Heart right ventricle (tissue), 16 donors: ENCODE data around the gene MAPK7. TPM values are rescaled to one million over a fixed set of nuclear protein-coding genes. Genes with fewer than 3 reads are reported as not detected.

Experiments
- ATAC-seq, 8 donors: fragments of 200-7000 bp; cut with Tn5 transposase; one replicate each; pipeline ENCODE4 v1.9.1; 2020; ENCODE audit warnings: mild to moderate bottlenecking in 8 of 8, moderate library complexity in 8 of 8, moderate number of reproducible peaks in 1 of 8
- DNase-seq, 2 donors: peaks; one replicate each; pipeline ENCODE4 v3.0.0-alpha.2; 2020
- H3K27ac ChIP-seq, 10 donors: fragments of 200-600 bp; sonication (generic) in 2 of 10; one replicate each; pipeline versions ENCODE4 v1.5.0 to v1.8.0; 2020 to 2022; ENCODE audit warnings: mild to moderate bottlenecking in 3 of 10
- H3K27me3 ChIP-seq, 7 donors: fragments of 200-600 bp; one replicate each; pipeline ENCODE4 v1.8.0; 2021 to 2022; ENCODE audit warnings: mild to moderate bottlenecking in 2 of 7
- H3K36me3 ChIP-seq, 9 donors: fragments of 200-600 bp; sonication (generic) in 1 of 9; one replicate each; pipeline versions ENCODE4 v1.5.0 to v1.8.0; 2020 to 2022; ENCODE audit warnings: mild to moderate bottlenecking in 2 of 9
- H3K4me1 ChIP-seq, 9 donors: fragments of 200-600 bp; sonication (generic) in 1 of 9; one replicate each; pipeline versions ENCODE4 v1.5.0 to v1.8.0; 2020 to 2022; ENCODE audit warnings: mild to moderate bottlenecking in 4 of 9
- H3K4me3 ChIP-seq, 10 donors: fragments of 200-600 bp; sonication (generic) in 2 of 10; one replicate each; pipeline versions ENCODE4 v1.5.0 to v1.8.0; 2020 to 2022; ENCODE audit warnings: mild to moderate bottlenecking in 7 of 10, moderate library complexity in 2 of 10
- H3K9me3 ChIP-seq, 11 donors: fragments of 200-600 bp in 10 of 11; sonication (generic) in 2 of 11; one replicate each; pipeline versions ENCODE4 v1.5.0 to v1.8.0; 2013 to 2022; ENCODE audit warnings: mild to moderate bottlenecking in 2 of 11, control low read depth in 1 of 11, moderate library complexity in 1 of 11
- CTCF ChIP-seq, 9 donors: fragments of 200-600 bp; sonication (generic) in 2 of 9; IDR thresholded peaks; one replicate each; pipeline versions ENCODE4 v1.5.0 to v1.8.0; 2021 to 2022; ENCODE audit warnings: antibody characterized with exemption in 9 of 9, mild to moderate bottlenecking in 5 of 9, moderate library complexity in 1 of 9
- WGBS, 2 donors: extraction: QIAGEN DNeasy Blood & Tissue Kit; methylation state at CpG; one replicate each; pipeline ENCODE4 v1.1.7; 2013; ENCODE audit warnings: inconsistent platforms in 1 of 2; 5-methylcytosine and 5-hydroxymethylcytosine counted together
- intact Hi-C, 10 donors: fragments of 100-400 bp; cut with DNase I; formaldehyde crosslinking; loops; one replicate each; pipeline versions ENCODE4 v1.11.1 to v1.14.2; 2022
- polyA plus RNA-seq, 2 donors: library from polyadenylated mRNA; stranded (reverse); fragments of 200-250 nt; gene quantifications; one replicate each; pipeline ENCODE4 v1.2.3, GENCODE V29; 2013
- total RNA-seq, 10 donors: library from RNA; stranded (reverse); fragmentation: NEBNext Ultra II Directional in 3 of 10; extraction: Animal tissue kit (Norgen Biotek cat#: 25700) in 3 of 10; gene quantifications; one replicate each; pipeline versions ENCODE4 v1.2.1 to v1.2.4, GENCODE V29; 2021 to 2023
- donor health status: Arrhythmogenic right ventricular cardiomyopathy.
- donor health status: ischemic (EF 13 %, LVEDD 7.1; RV severe dilation, severe dysfunction).
- donor health status: healthy with polysubstance abuse.
- donor health status: DM: no; HTN: yes; CAD: no.
- donor health status: DM: no; HTN: no; CAD: no.
- donor health status: ischemic (EF 25% LVEDD 6.9; RV normal size, moderate dysfunction).
- donor health status: ischemic (EF 25% LVEDD 5.7; RV mildly dilated, moderate dysfunction).
- donor health status: healthy.
- donor health status: DM: yes; HTN: yes; CAD: no.
- donor health status: Ischemic cardiomyopathy.
- donor health status: ischemic (EF 35%, LVEDD 5.7; RV mildly dilated, moderate dysfunction).
- donor health status: nonischemic (EF 11% LVEDD 7.7; RV severe dilation, severe dysfunction).
- donor health status: DM: yes; HTN: yes; CAD: no.
- donor health status: PGD.
- donor health status: ischemic (EF 29% LVEDD 5.4; RV normal size, mild dysfunction).
- donor health status: nonischemic (EF 23%, LVEDD 6.1; RV moderate dilation, normal function).

Gene MAPK7
- total and polyA plus RNA-seq, 12 donors, result 7.3 to 16.6 (median 11.4) TPM

- Histone ChIP-seq H3K9me3 (no peaks in the 10 kb centered on the region), H3K4me3 (no peak overlapping the region), H3K27ac (no peak overlapping the region), H3K4me1 (peaks cover 7 to 53% (median 31%) of the 10 kb centered on the region in 9 donors), H3K36me3 (peaks cover 0 to 8% (median 0%) of the 10 kb centered on the region in 9 donors), H3K27me3 (no peaks in the 10 kb centered on the region)
- WGBS, 2 donors, result 92% methylated on average over 5 of the region's 5 CpGs
- no peak for DNase-seq
- intact Hi-C loops, result no loop called here
- TF ChIP-seq CTCF (IDR thresholded peaks at IDR 0.05), result no peak
- no peak for ATAC-seq
Measured at GRCh38 chr17:19374136-19374535, 4.2 kb upstream of the MAPK7 start.

- TF ChIP-seq CTCF (IDR thresholded peaks at IDR 0.05), result no peak
- Histone ChIP-seq H3K4me3 (no peak overlapping the region), H3K9me3 (no peaks in the 10 kb centered on the region), H3K27me3 (no peaks in the 10 kb centered on the region), H3K27ac (no peak overlapping the region), H3K36me3 (peaks cover 0 to 23% (median 9%) of the 10 kb centered on the region in 9 donors), H3K4me1 (peaks cover 4 to 48% (median 25%) of the 10 kb centered on the region in 9 donors)
- intact Hi-C loops, result loop anchor here in 2 of 10 donors (2.0 to 5.0 kb wide), 2 partner anchors 21 to 72 kb away; no protein-coding TSS in a partner anchor
- ATAC-seq (no peak), DNase-seq (no peak)
- 97 to 100% methylated on average over 1 of the region's 1 CpG for WGBS, 2 donors
Measured at GRCh38 chr17:19375732-19376131, 2.6 kb upstream of the MAPK7 start.

- TF ChIP-seq CTCF (IDR thresholded peaks at IDR 0.05), result no peak
- intact Hi-C loops, result loop anchor here in 2 of 10 donors (2.0 to 5.0 kb wide), 2 partner anchors 20 to 70 kb away; no protein-coding TSS in a partner anchor
Measured at GRCh38 chr17:19376811-19377210, 1.5 kb upstream of the MAPK7 start.

GRCh38 chr17:19377602-19378415 is 489 bp upstream of the MAPK7 start:
- Histone ChIP-seq H3K27ac (peak overlapping the region; percentile 80 to 98 (median 94)), H3K36me3 (peaks cover 0 to 44% (median 25%) of the 10 kb centered on the region in 9 donors), H3K4me3 (peak overlapping the region; percentile 61 to 96 (median 88)), H3K27me3 (no peaks in the 10 kb centered on the region), H3K4me1 (peaks cover 3 to 34% (median 22%) of the 10 kb centered on the region in 9 donors), H3K9me3 (no peaks in the 10 kb centered on the region)
- 0% methylated on average over 67 of the region's 67 CpGs for WGBS, 2 donors
- TF ChIP-seq CTCF (IDR thresholded peaks at IDR 0.05), result peak in 5 of 9 donors; percentile 15 to 31 (median 17)
- intact Hi-C loops, result loop anchor here in 2 of 10 donors (2.0 to 5.0 kb wide), 2 partner anchors 19 to 69 kb away; no protein-coding TSS in a partner anchor
- DNase-seq (peak; percentile 98 to 99), ATAC-seq (peak; percentile 95 to 98 (median 96))

More at GRCh38 chr17:19376811-19377210, 1.5 kb upstream of the MAPK7 start:
- H3K36me3 ChIP-seq, result peaks cover 0 to 34% (median 19%) of the 10 kb centered on the region in 9 donors
- H3K4me3 ChIP-seq, result peak overlapping the region; percentile 47 to 96 (median 88)
- ATAC-seq (no peak), DNase-seq (no peak)
- no peaks in the 10 kb centered on the region for H3K9me3 ChIP-seq
- 26 to 54% methylated on average over 2 of the region's 2 CpGs for WGBS, 2 donors
- peak overlapping the region; percentile 80 to 98 (median 94) for H3K27ac ChIP-seq
- peaks cover 3 to 37% (median 21%) of the 10 kb centered on the region in 9 donors for H3K4me1 ChIP-seq
- H3K27me3 ChIP-seq, result no peaks in the 10 kb centered on the region
